Embryonic facial prominence (tissue), 1 donor: Measurements from ENCODE around the gene ACADVL.

Source experiments
- DNase-seq: peaks from one replicate; pipeline ENCODE4 v3.0.0-alpha.2; 2016; ENCODE audit errors: extremely low spot score

The ACADVL gene

GRCh38 chr17:7251661-7252175, 32.0 kb downstream of the ACADVL start, which contains the start of gene CTDNEP1:
TSS of gene CTDNEP1 (minus strand) at chr17:7251734. CDS start at chr17:7251296, 438 bp downstream.
- peak; percentile 99 for DNase-seq

- peak; percentile 83 for DNase-seq
Measured at GRCh38 chr17:7252176-7253043, 32.7 kb downstream of the ACADVL start, which contains the start of gene ELP5. TSS of gene ELP5 (plus strand) at chr17:7252215. CDS start at chr17:7252551, 336 bp downstream.

- DNase-seq = no peak
Measured at GRCh38 chr17:7253082-7253481, 33.3 kb downstream of the ACADVL start.

- no peak for DNase-seq
Measured at GRCh38 chr17:7254511-7254910, 34.8 kb downstream of the ACADVL start.

GRCh38 chr17:7256766-7257456, 37.2 kb downstream of the ACADVL start:
- no peak for DNase-seq

- DNase-seq = no peak
Measured at GRCh38 chr17:7258731-7259554, 39.2 kb downstream of the ACADVL start.

- DNase-seq = no peak
Measured at GRCh38 chr17:7259555-7259889, 39.8 kb downstream of the ACADVL start.

- DNase-seq = no peak
Measured at GRCh38 chr17:7260151-7260550, 40.4 kb downstream of the ACADVL start.

GRCh38 chr17:7260651-7261378, 41.1 kb downstream of the ACADVL start:
- DNase-seq = no peak

GRCh38 chr17:7261379-7262191, 41.8 kb downstream of the ACADVL start:
- no peak for DNase-seq

- DNase-seq = no peak
Measured at GRCh38 chr17:7262192-7262934, 42.6 kb downstream of the ACADVL start, which contains the start of gene CLDN7. TSS of gene CLDN7 (minus strand) at chr17:7262478. CDS start at chr17:7262043, 435 bp downstream.

- DNase-seq = no peak
Measured at GRCh38 chr17:7262935-7263800, 43.4 kb downstream of the ACADVL start.

GRCh38 chr17:7263801-7264078, 44.0 kb downstream of the ACADVL start:
- no peak for DNase-seq

GRCh38 chr17:7266784-7267183, 47.0 kb downstream of the ACADVL start:
- no peak for DNase-seq
